Measurements from ENCODE around the gene CORIN. TPM values are rescaled to one million over a fixed set of nuclear protein-coding genes. Genes with fewer than 3 reads are reported as not detected.

CORIN gene
- total and polyA plus RNA-seq, 2 of the 4 experiments (the other 2 are of a cell fraction): 20.3 to 24.7 TPM

DNA sequence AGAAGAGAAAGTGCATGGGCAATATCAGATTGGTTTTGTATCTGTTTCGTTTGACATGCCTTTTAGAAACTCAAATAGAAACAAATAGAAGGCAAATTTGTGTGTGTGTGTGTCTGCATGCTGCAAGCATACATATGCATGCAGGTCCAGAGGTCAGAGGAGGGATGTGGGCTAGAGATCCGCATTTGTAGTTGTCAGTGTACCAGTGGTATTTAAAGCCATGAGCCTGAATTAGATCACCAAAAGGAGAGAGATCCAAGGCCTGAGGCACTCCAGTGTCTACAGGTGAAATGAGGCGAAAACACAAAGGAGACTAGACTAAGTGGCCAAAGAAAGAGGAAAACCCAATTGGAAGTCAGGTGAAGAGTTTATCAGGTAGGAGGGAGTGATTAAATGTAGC, 106.7 kb downstream of the CORIN start:
- Histone ChIP-seq H3K79me1 (ENCODE audit: low read depth in 1 of 2, low read length in 2 of 2) (no peaks in the 10 kb centered on the region), H2AK9ac (replicated peaks; ENCODE audit: low read depth, low read length, poor library complexity) (no peak overlapping the region), H2BK5ac (ENCODE audit: low read depth, low read length, poor library complexity, severe bottlenecking) (no peak overlapping the region), H3K4me1 (ENCODE audit: control insufficient read depth, insufficient read depth, low read length) (no peaks in the 10 kb centered on the region), H3K27ac (ENCODE audit: insufficient read depth, low read length) (no peak overlapping the region), H3K9me1 (ENCODE audit: insufficient read depth, low read length) (no peaks in the 10 kb centered on the region), H3K4me3 (ENCODE audit: insufficient read depth, low read depth, low read length) (no peak overlapping the region), H4K5ac (ENCODE audit: low read depth, low read length) (no peak overlapping the region), H3K9me3 (ENCODE audit: control insufficient read depth, insufficient read depth, low read length) (no peaks in the 10 kb centered on the region), H3K9ac (ENCODE audit: low read depth, low read length) (no peak overlapping the region), H3K23ac (ENCODE audit: low read depth, low read length) (no peak overlapping the region), H4K20me1 (ENCODE audit: insufficient read depth, low read length) (no peaks in the 10 kb centered on the region), H3K14ac (replicated peaks; ENCODE audit: low read depth, low read length) (no peak overlapping the region), H3K56ac (ENCODE audit: extremely low read depth, insufficient read depth, low read length) (no peak overlapping the region), H3K4ac (ENCODE audit: low read depth, low read length) (no peak overlapping the region), H3K4me2 (ENCODE audit: low read depth, low read length) (no peak overlapping the region), H3K36me3 (ENCODE audit: control insufficient read depth, insufficient read depth, low read length) (no peaks in the 10 kb centered on the region), H2BK120ac (ENCODE audit: low read depth, low read length) (no peak overlapping the region), H4K8ac (ENCODE audit: low read depth in 2 of 2, low read length in 2 of 2) (no peak overlapping the region), H3K27me3 (ENCODE audit: control insufficient read depth, insufficient read depth, low read length) (no peaks in the 10 kb centered on the region; the same call in none of the 2 replicates), H2BK20ac (ENCODE audit: low read depth, low read length) (no peak overlapping the region), H2AK5ac (ENCODE audit: low read depth, low read length) (no peak overlapping the region), H2BK15ac (ENCODE audit: low read depth, low read length) (no peak overlapping the region), H4K91ac (ENCODE audit: insufficient read depth, low read depth, low read length) (no peak overlapping the region), H2AFZ (replicated peaks; ENCODE audit: low read length, poor library complexity) (no peak overlapping the region), H3K18ac (ENCODE audit: low read depth, low read length) (no peak overlapping the region)
- 83% methylated on average over 1 of the region's 3 CpGs; no CpG with 5 or more reads in 1 of the 2 experiments for WGBS, 2 experiments (ENCODE audit: extremely low coverage in 2 of 2, insufficient read length in 1 of 2)
- no TSS peak for BruUV-seq (replicated peaks)
- ATAC-seq (ENCODE audit: low read depth): no peak
- intact Hi-C loops (cut with micrococcal nuclease): no loop called here
- ChIA-PET CTCF (no interaction called here), POLR2A (ENCODE audit: unreplicated experiment) (no interaction called here)
- no peak for DNase-seq
- TF ChIP-seq BHLHE40 (IDR thresholded peaks at IDR 0.05; ENCODE audit: low read depth, low read length): no peak
- TF ChIP-seq CTCF (conservative IDR thresholded peaks at IDR 0.05; ENCODE audit: low read depth, low read length): no peak
- TF ChIP-seq SMC3 (IDR thresholded peaks at IDR 0.05; ENCODE audit: low read depth, low read length): no peak
- no peak for TF ChIP-seq RCOR1 (IDR thresholded peaks at IDR 0.05; ENCODE audit: insufficient replicate concordance, low read length)
- TF ChIP-seq NFE2L2 (IDR thresholded peaks at IDR 0.05; ENCODE audit: low read depth, low read length): no peak
- TF ChIP-seq MAZ (IDR thresholded peaks at IDR 0.05; ENCODE audit: borderline replicate concordance, low read depth, low read length): no peak
- TF ChIP-seq FOS (IDR thresholded peaks at IDR 0.05; ENCODE audit: low read depth, low read length): no peak
- no peak for TF ChIP-seq CEBPB (IDR thresholded peaks at IDR 0.05; ENCODE audit: low read depth, low read length)
- no peak for TF ChIP-seq POLR2A (IDR thresholded peaks at IDR 0.05; ENCODE audit: low read depth, low read length)
- no peak for TF ChIP-seq RAD21 (IDR thresholded peaks at IDR 0.05; ENCODE audit: low read length)
- no peak for TF ChIP-seq RFX5 (IDR thresholded peaks at IDR 0.05; ENCODE audit: low read depth, low read length)
- no peak for TF ChIP-seq MXI1 (IDR thresholded peaks at IDR 0.05; ENCODE audit: borderline replicate concordance, low read depth, low read length)
- TF ChIP-seq, protein P1, sequence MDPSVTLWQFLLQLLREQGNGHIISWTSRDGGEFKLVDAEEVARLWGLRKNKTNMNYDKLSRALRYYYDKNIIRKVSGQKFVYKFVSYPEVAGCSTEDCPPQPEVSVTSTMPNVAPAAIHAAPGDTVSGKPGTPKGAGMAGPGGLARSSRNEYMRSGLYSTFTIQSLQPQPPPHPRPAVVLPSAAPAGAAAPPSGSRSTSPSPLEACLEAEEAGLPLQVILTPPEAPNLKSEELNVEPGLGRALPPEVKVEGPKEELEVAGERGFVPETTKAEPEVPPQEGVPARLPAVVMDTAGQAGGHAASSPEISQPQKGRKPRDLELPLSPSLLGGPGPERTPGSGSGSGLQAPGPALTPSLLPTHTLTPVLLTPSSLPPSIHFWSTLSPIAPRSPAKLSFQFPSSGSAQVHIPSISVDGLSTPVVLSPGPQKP (IDR thresholded peaks at IDR 0.05; ENCODE audit: borderline replicate concordance, low read depth, low read length): no peak
- TF ChIP-seq CHD1 (IDR thresholded peaks at IDR 0.05; ENCODE audit: low read depth, low read length): no peak
- TF ChIP-seq MAFK (IDR thresholded peaks at IDR 0.05; ENCODE audit: low read depth, low read length): no peak
- TF ChIP-seq USF2 (IDR thresholded peaks at IDR 0.05; ENCODE audit: low read depth, low read length): no peak
- in situ Hi-C loops (cut with MboI; ENCODE audit: low sequenced_read_pairs): no loop called here
- dilution Hi-C loops (cut with HindIII; ENCODE audit: low sequenced_read_pairs, unreplicated experiment): no loop called here
